GDM1 (cell line): Measurements from ENCODE around the gene KCNT2.

ENCODE experiments used
- DNase-seq: peaks from one replicate; lab custom pipeline; 2025; lab: John Stamatoyannopoulos, UW

KCNT2 gene

GRCh38 chr1:196445775-196446174, 162.5 kb downstream of the KCNT2 start:
- no peak for DNase-seq

DNA sequence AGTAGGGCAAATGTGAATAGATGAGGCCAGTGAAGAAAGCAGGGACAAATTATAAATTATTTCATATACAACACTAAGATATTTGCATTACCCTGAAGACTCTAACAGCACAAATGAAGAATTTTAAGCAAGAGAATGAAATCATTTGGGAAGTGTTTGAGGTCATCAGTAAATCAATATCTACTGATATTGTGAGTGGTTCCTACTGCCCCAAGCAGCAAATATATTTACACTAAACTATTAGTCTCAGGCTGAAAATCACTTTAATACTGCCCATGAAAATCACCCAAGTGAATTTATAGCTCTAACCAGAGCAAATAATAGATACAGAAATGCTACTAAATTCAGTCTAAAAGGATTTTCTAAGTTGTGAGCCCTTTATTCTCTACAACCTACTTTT, 163.6 kb downstream of the KCNT2 start:
- no peak for DNase-seq

DNA sequence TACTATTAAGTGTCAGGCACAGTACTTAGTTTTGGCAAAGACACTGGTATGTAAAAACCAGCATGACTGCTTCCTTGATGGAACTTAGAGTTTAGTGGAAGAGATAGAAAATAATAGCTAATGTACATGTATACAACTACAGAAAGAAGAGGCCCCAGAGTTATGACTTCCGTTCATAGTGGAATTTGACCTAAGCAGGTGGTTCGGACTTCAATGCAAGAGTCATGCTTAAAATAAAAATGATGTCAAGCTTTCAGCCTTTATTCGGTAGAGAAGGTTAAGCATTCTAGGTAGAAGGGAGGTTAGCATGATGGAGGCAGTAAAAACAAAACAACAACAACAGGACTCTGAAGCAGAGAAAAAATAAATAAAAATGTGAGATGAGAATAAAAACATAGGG, 165.9 kb downstream of the KCNT2 start:
- no peak for DNase-seq

DNA sequence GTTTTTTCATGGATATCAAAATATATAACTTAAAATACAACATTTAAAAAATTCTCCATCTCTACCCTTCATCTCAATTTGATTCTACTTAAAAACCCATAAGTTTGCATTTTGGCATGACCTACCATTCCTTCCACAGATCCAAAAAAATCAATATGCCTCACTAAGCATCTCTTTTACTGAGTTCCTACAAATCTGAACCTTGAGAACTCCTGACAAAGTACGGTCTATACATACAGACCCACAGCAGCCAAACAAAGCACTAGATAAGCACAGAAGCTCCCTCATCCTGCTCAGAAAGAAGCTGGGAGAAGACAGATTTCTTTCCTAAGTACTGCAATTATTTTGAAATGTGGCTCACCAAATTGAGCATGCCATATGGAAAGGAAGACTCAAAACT, 167.5 kb downstream of the KCNT2 start:
- no peak for DNase-seq

- DNase-seq, result no peak
These were observed 169.9 kb downstream of the KCNT2 start for GRCh38 chr1:196438329-196438728.

DNA sequence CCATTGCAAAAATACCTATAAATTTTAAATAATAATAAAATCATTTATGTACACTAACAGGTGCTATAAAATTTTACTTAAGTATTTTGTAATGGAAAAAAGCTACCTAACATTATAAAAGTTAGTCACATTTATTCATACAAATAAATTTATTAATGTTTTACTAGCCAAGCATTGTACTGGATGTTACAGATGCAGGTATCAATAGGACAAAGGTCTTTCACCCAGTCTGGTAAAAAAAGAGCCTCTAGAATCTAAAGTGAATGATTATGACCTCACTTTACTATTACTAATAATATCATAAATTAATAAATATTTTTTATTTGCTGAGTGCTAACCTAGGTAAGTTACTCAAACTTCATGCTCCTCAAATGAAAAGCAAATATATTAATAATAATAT, 170.6 kb downstream of the KCNT2 start:
- DNase-seq, result no peak

GRCh38 chr1:196433000-196433399, 175.2 kb downstream of the KCNT2 start:
- no peak for DNase-seq

- DNase-seq, result no peak
These were observed 180.1 kb downstream of the KCNT2 start for GRCh38 chr1:196427976-196428734.

- DNase-seq, result no peak
These were observed 182.7 kb downstream of the KCNT2 start for GRCh38 chr1:196425513-196425912.

GRCh38 chr1:196423612-196424011, 184.6 kb downstream of the KCNT2 start:
- no peak for DNase-seq

GRCh38 chr1:196418772-196419171, 189.5 kb downstream of the KCNT2 start:
- DNase-seq, result no peak

- DNase-seq, result no peak
These were observed 192.3 kb downstream of the KCNT2 start for GRCh38 chr1:196415978-196416377.

DNA sequence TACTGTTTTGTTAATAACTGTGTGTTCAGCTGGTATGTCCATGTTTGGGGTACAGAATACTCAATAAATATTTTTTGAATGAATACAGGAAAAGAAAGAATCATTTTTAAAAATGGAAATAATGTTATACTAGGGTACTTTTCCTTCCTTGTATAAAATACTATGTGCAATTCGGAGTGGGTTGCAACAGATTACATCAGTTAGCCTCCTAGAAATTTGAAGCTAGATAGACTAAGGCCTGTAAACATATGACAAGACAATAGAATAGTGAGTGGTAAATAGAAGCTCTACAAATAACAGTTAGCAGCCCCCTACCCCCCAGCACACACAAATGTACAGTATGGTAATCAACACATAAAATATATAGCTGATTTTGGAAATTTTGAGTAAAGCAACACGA, 195.9 kb downstream of the KCNT2 start:
- no peak for DNase-seq

DNA sequence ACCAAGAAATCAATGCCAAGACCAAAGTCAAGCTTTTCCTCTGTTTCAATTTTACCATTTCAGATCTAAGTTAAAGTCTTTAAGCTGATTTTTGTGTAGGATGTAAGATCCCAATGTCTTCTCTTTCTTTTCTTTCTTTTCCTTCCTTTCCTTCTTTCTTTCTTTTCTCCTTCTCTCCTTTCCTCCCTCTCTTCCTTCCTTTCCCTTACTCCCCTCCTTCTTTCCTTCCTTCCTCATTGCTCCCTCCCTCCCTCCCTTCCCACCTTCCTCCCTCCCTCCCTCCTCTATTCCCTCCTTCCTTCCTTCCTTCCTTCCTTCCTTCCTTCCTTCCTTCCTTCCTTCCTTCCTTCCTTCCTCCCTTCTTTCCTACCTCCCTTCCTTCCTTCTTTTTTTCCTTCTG, 197.5 kb downstream of the KCNT2 start:
- DNase-seq, result no peak

GRCh38 chr1:196409586-196409985, 198.7 kb downstream of the KCNT2 start:
- DNase-seq, result no peak

DNA sequence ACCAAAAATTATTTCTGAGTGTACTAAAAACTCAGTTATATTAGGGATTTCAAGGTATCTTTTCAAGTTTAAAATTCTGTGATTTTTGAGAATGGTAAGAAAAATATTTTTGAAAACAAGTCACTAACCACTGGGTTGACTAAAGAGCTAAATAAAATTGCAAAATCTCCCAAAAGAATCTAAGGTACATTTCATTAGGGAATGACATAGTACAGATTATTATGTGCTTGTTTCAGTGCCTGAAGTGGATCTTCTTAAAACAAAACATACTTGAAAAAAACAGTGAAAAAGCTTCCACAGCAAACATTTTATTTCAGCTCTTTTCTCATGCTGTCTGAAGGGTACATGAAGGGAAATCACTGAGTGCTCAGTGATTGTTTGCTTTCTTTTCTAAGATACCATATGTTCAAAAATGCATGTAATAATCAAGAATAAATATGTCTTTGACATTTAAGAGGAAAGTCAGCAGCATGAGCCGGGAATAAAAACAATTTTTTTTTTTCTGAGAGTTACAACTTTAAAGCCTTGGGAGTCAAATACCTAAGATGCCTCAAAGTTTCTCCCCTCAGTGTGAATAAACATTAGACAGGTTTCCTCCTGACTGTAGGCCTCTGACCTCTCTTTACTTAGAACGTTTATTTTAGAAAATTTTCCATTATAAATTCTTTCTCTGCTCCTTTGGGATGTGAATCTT, 200.7 kb downstream of the KCNT2 start:
- no peak for DNase-seq

GRCh38 chr1:196405839-196406238, 202.4 kb downstream of the KCNT2 start:
- no peak for DNase-seq

DNA sequence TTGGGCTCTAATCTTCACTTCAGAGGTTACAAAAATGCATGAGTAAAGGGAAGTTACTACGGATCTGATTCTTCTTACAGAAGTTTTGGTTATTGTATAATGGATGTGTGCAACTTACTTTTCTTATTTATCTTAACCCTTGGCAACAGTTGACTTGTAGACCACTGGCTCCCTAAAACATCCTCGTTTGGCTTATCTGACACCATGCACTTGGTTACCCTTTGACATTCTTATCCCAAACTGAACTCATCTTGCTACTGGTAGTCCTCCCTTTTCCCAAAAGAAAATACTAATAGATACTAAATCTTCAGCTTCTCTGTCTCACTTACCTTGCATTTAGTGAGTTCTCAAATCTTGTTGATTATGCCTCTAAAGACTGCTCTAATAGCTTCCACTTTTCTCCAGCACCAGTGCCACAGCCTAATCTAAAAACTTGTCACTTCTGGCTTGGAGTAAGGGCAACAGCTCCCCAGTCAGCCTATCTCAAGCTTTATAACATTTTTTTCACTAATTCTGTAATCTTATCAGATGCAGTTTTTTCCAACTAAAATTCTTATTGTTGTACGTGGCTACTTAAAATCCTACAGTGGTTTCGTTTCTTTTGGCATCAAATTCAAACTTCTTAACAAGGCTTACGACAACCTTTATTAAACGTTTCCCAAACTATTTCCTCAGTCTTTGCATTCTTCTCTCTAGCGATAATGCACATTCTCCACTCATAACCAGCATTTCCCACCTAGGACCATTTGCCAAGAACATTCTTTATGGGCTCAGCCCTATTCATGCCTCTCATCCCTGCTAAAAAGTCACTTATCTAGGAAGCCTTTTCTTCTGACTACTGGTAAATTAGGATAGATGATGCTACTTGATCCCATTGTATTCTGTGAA, 204.2 kb downstream of the KCNT2 start:
- no peak for DNase-seq

DNA sequence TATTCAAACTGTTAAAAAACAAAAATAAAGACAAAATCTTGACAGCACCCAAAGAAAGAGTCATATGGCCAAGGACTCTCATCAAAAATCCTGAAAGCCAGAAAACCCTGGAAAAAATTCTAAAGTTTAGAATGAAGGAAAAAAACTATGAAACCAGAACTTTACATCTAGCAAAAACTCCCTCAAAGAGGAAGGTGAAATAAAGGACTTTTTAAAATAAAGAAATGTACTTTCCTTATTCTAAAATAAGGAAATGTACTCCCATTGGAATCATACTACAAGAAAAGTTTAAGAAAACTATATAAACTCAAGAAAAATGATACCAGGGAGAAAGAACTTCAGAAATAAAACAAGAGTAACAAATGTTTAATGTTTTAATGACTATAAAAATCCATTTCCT, 206.3 kb downstream of the KCNT2 start:
- no peak for DNase-seq

GRCh38 chr1:196401452-196401833, 206.8 kb downstream of the KCNT2 start:
- no peak for DNase-seq

DNA sequence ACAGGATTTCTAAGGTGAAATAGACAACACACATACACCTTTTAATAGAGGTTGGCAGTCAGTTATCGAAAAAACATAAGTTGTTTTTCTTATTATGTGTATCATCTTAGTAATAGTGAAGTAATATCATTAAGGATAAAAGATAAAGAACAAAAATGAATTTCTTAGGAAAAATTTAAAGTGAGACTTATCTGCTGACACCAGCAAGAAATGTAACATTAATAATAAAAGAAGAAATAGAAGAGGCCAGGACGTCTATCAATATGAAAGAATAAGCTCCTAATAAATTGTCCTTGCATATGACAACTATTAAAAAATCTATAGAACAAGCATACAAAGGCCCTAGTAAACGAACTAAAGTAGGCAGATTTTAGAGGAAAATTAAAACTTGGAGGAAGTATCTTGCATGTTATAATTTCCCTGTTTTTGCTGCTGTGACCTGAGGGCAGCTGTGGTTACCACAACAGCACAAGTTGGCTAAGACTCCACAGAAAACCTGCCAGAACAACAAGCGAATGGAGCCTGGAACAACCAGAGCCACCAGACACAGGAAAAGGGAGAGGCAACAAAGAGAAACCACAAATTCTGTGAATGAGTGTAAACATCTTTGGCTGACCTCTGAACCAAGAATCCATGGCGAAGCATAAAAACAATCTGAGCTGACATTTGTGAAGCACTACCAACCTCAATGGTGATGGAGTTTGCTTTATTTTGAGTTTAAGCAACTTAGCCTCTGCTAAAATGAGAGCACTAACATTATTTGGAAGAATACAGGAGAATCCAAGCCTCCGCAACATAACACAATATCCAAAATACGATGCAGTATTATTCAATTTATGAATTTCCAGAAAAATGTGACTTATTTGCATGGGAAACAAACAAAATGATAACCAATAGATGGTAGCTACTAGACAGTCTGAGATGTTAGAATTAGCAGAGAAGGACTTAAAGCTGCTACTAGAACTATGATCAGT, 207.5 kb downstream of the KCNT2 start:
- peak; percentile 12 for DNase-seq

- no peak for DNase-seq
These were observed 208.5 kb downstream of the KCNT2 start for GRCh38 chr1:196399713-196400112.
